HepG2 (cell line): ENCODE measurements around the gene FAM90A1. TPM values are rescaled to one million over a fixed set of nuclear protein-coding genes. Genes with fewer than 3 reads are reported as not detected.
"Not testable (repeated sequence)": the region's sequence is repeated elsewhere in the genome, so short reads cannot be mapped to it uniquely, and the experiment has no call there.

Experiments used
- ATAC-seq: fragments of 200-7000 bp; cut with Tn5 transposase; 3 replicates; pipeline ENCODE4 v1.9.1; 2020; ENCODE audit warnings: mild to moderate bottlenecking, moderate library complexity
- BruUV-seq: library from RNA; stranded (reverse); fragments of 400-500 nt; replicated peaks from 2 replicates; lab custom pipeline; 2021; lab: Mats Ljungman, UMichigan
- CTCF ChIA-PET: fragments of 300-600 bp; formaldehyde crosslinking; extraction: SDS; loops from one replicate; lab custom pipeline; 2021; ENCODE audit warnings: low total read pairs, inconsistent platforms, low intra/inter-chr PET ratio; lab: Yijun Ruan, JAX
- POLR2A ChIA-PET: fragments of 350-600 bp; sonication (Branson Sonifier 250); formaldehyde crosslinking; loops from one replicate; lab custom pipeline; 2020; ENCODE audit warnings: antibody characterized with exemption, inconsistent platforms; lab: Yijun Ruan, JAX
- DNase-seq: peaks from one replicate; pipeline ENCODE4 v3.0.0-alpha.2; 2015; ENCODE audit warnings: low spot score
- FAIRE-seq: peaks from 3 replicates; lab custom pipeline; 2011; peaks lifted over from hg19 to GRCh38; lab: Jason Lieb, UNC
- H2AFZ ChIP-seq: one replicate; pipeline ENCODE4 v1.6.1; 2011; ENCODE audit warnings: low read length, inconsistent platforms
- H3K27ac ChIP-seq: fragments of 300-600 bp; 3 replicates; pipeline ENCODE4 v1.8.0; 2011; ENCODE audit warnings: mixed run types, mild to moderate bottlenecking, mixed read lengths, low read length, inconsistent platforms; ENCODE audit not compliant: insufficient read depth; ENCODE audit errors: extremely low read length
- H3K27me3 ChIP-seq, 2 experiments: fragments of 200-600 bp in 1 of 2; 2 replicates in 1 of 2; 3 replicates in 1 of 2; pipeline versions ENCODE4 v1.6.0 to v1.8.0; 2011; ENCODE audit warnings: low read length in 2 of 2, mild to moderate bottlenecking in 2 of 2, moderate library complexity in 2 of 2, inconsistent platforms in 1 of 2; ENCODE audit not compliant: insufficient read depth in 2 of 2, control insufficient read depth in 1 of 2
- H3K36me3 ChIP-seq, 2 experiments: fragments of 200-600 bp in 1 of 2; replicated peaks in 1 of 2; 2 replicates in 1 of 2; 3 replicates in 1 of 2; pipeline versions ENCODE4 v1.5.1 to v1.8.0; 2011; ENCODE audit warnings: low read length in 2 of 2, inconsistent platforms in 1 of 2; ENCODE audit not compliant: insufficient read depth in 2 of 2, control insufficient read depth in 1 of 2
- H3K4me1 ChIP-seq: 2 replicates; pipeline ENCODE4 v1.5.1; 2012; ENCODE audit warnings: low read length, inconsistent platforms; ENCODE audit not compliant: insufficient read depth
- H3K4me2 ChIP-seq: 2 replicates; pipeline ENCODE4 v1.6.0; 2011; ENCODE audit warnings: low read depth, low read length, inconsistent platforms
- H3K4me3 ChIP-seq, 3 experiments: fragments of 200-600 bp in 1 of 3; sonication (generic), shearing (Covaris generic) in 1 of 3; replicated peaks in 1 of 3; 2 replicates each; pipeline ENCODE4 v1.5.1; 2011 to 2016; ENCODE audit warnings: low read length in 3 of 3, inconsistent platforms in 2 of 3, low read depth in 2 of 3, mild to moderate bottlenecking in 2 of 3, control low read depth in 1 of 3, mixed read lengths in 1 of 3; ENCODE audit not compliant: insufficient read depth in 1 of 3
- H3K79me2 ChIP-seq: one replicate; pipeline ENCODE4 v1.6.1; 2011; ENCODE audit warnings: low read length, inconsistent platforms; ENCODE audit not compliant: insufficient read depth
- H3K9ac ChIP-seq: 2 replicates; pipeline ENCODE4 v1.6.0; 2011; ENCODE audit warnings: mild to moderate bottlenecking, low read depth, low read length, inconsistent platforms; ENCODE audit not compliant: insufficient read depth
- H3K9me3 ChIP-seq: 2 replicates; pipeline ENCODE4 v1.5.1; 2012; ENCODE audit warnings: mild to moderate bottlenecking, low read length
- H4K20me1 ChIP-seq: 2 replicates; pipeline ENCODE4 v1.6.0; 2011; ENCODE audit warnings: inconsistent platforms, mild to moderate bottlenecking, low read length, moderate library complexity; ENCODE audit not compliant: insufficient read depth
- WGBS: methylation state at CpG from one replicate; pipeline ENCODE4 v1.1.6; 2017; ENCODE audit warnings: low lambda C conversion rate; 5-methylcytosine and 5-hydroxymethylcytosine counted together
- in situ Hi-C: cut with HindIII; loops from 2 replicates; pipeline ENCODE4 v1.10.0; 2017; ENCODE audit warnings: low pct_unique_long_range_greater_than_20kb; ENCODE audit not compliant: extremely low pct_ligation_motif_present
- intact Hi-C: fragments of 100-400 bp; cut with micrococcal nuclease; formaldehyde crosslinking; loops from one replicate; pipeline ENCODE4 v1.10.0; 2022; ENCODE audit not compliant: unreplicated experiment
- polyA plus RNA-seq, 8 experiments: library from polyadenylated mRNA; depleted of rRNA in 3 of 8; stranded (reverse) in 7 of 8; unstranded in 1 of 8; fragments of >200 nt; fragmentation: Illumina TruSeq in 4 of 8; extraction: Trizol in 4 of 8; gene quantifications; 2 replicates each; pipeline versions ENCODE4 v1.2.1 to v1.2.3, GENCODE V29; 2011 to 2016; ENCODE audit warnings: low read depth in 4 of 8, missing spikeins in 1 of 8, mixed read lengths in 1 of 8; ENCODE audit not compliant: insufficient read depth in 1 of 8
- total RNA-seq, 5 experiments: library from RNA; depleted of rRNA; stranded (reverse); fragments of >200 nt; fragmentation: Illumina TruSeq; extraction: Trizol; gene quantifications; 2 replicates each; pipeline ENCODE4 v1.2.3, GENCODE V29; 2016; ENCODE audit warnings: low read depth in 1 of 5

The FAM90A1 gene
- total and polyA plus RNA-seq, 2 of the 13 experiments (the other 11 are each of a cell fraction or from before 2014, with no cell fraction given), result not detected

- H4K20me1 ChIP-seq, H3K4me2 ChIP-seq, H3K4me1 ChIP-seq, FAIRE-seq, H3K27me3 ChIP-seq, H3K36me3 ChIP-seq, ATAC-seq, BruUV-seq, DNase-seq, POLR2A ChIA-PET, H3K9me3 ChIP-seq, H3K4me3 ChIP-seq, H3K9ac ChIP-seq, in situ Hi-C loops, H2AFZ ChIP-seq, H3K27ac ChIP-seq, H3K79me2 ChIP-seq, CTCF ChIA-PET, intact Hi-C loops: not testable (repeated sequence)
- 8% methylated on average over 1 of the region's 1 CpG for WGBS
These were observed 29.6 kb downstream of the FAM90A1 start for GRCh38 chr12:8197685-8198308.

GRCh38 chr12:8188088-8188487 is 39.3 kb downstream of the FAM90A1 start:
- ATAC-seq, BruUV-seq, H3K4me1 ChIP-seq, DNase-seq, H3K79me2 ChIP-seq, H3K9ac ChIP-seq, H4K20me1 ChIP-seq, intact Hi-C loops, in situ Hi-C loops, H3K27me3 ChIP-seq, H3K4me3 ChIP-seq, H3K9me3 ChIP-seq, H3K27ac ChIP-seq, CTCF ChIA-PET, POLR2A ChIA-PET, H3K4me2 ChIP-seq, H2AFZ ChIP-seq, FAIRE-seq, H3K36me3 ChIP-seq: not testable (repeated sequence)
- WGBS, result 14% methylated on average over 2 of the region's 2 CpGs

- WGBS, result 94% methylated on average over 6 of the region's 28 CpGs
- DNase-seq, H3K36me3 ChIP-seq, in situ Hi-C loops, H3K27ac ChIP-seq, POLR2A ChIA-PET, H3K9ac ChIP-seq, H3K79me2 ChIP-seq, H2AFZ ChIP-seq, CTCF ChIA-PET, H4K20me1 ChIP-seq, H3K4me2 ChIP-seq, H3K4me3 ChIP-seq, H3K4me1 ChIP-seq, H3K27me3 ChIP-seq, BruUV-seq, H3K9me3 ChIP-seq, intact Hi-C loops, FAIRE-seq, ATAC-seq: not testable (repeated sequence)
These were observed 43.2 kb downstream of the FAM90A1 start for GRCh38 chr12:8184206-8184605.

GRCh38 chr12:8183346-8183745 is 44.1 kb downstream of the FAM90A1 start:
- H3K36me3 ChIP-seq, H4K20me1 ChIP-seq, H3K27ac ChIP-seq, POLR2A ChIA-PET, H3K27me3 ChIP-seq, DNase-seq, H3K4me3 ChIP-seq, intact Hi-C loops, H3K4me1 ChIP-seq, H3K9ac ChIP-seq, H2AFZ ChIP-seq, H3K4me2 ChIP-seq, CTCF ChIA-PET, BruUV-seq, H3K79me2 ChIP-seq, in situ Hi-C loops, H3K9me3 ChIP-seq, FAIRE-seq, ATAC-seq: not testable (repeated sequence)
- WGBS, result 88% methylated on average over 23 of the region's 23 CpGs
